ENCODE data around the gene CBY2. TPM values are rescaled to one million over a fixed set of nuclear protein-coding genes. Genes with fewer than 3 reads are reported as not detected.

The CBY2 gene
- total and polyA plus RNA-seq, 10 of the 15 experiments (the other 5 are each of a cell fraction or from before 2014, with no cell fraction given): 0.08 to 0.64 (median 0.23) TPM; not detected in 6

- intact Hi-C loops (cut with micrococcal nuclease; ENCODE audit: unreplicated experiment) (no loop called here), in situ Hi-C loops (cut with MboI) (no loop called here)
- Histone ChIP-seq H3K9ac (ENCODE audit: control insufficient read depth, insufficient read depth, low read length) (no peak overlapping the region), H3K36me3 (ENCODE audit: control insufficient read depth in 2 of 2, insufficient read depth in 2 of 2, low read length in 1 of 2) (peaks cover 0 to 6% of the 10 kb centered on the region in 2 experiments; a peak in 2 of 4 replicates), H3K79me2 (ENCODE audit: control insufficient read depth, insufficient read depth, low read length) (no peaks in the 10 kb centered on the region), H3K27ac (ENCODE audit: control insufficient read depth, insufficient read depth) (no peak overlapping the region), H3K4me1 (ENCODE audit: control insufficient read depth, insufficient read depth, low read length) (no peaks in the 10 kb centered on the region), H2AFZ (ENCODE audit: control insufficient read depth, low read depth, low read length) (no peak overlapping the region), H3K4me2 (ENCODE audit: control insufficient read depth, insufficient read depth) (no peak overlapping the region), H3K9me3 (replicated peaks; ENCODE audit: control insufficient read depth, insufficient read depth, low read length) (no peaks in the 10 kb centered on the region), H3K4me3 (no peak overlapping the region), H4K20me1 (ENCODE audit: control insufficient read depth, insufficient read depth) (no peaks in the 10 kb centered on the region), H3K27me3 (replicated peaks in 1 of 2; ENCODE audit: control insufficient read depth in 2 of 2, insufficient read depth in 2 of 2, low read length in 1 of 2) (no peaks in the 10 kb centered on the region)
- 14% methylated on average over 3 of the region's 3 CpGs for WGBS (ENCODE audit: insufficient coverage, insufficient replicate concordance, low lambda C conversion rate, missing lambda C conversion rate)
- FAIRE-seq (no peak), ATAC-seq (peak; percentile 66), DNase-seq (ENCODE audit: low read depth, low spot score) (no peak)
- ChIA-PET CTCF (interaction anchor here (1.0 to 2.3 kb wide), 5 partner anchors 9 to 58 kb away, joined by 4 to 25 read pairs (median 13); no protein-coding TSS in a partner anchor), SMC1A (ENCODE audit: uncharacterized antibody, unreplicated experiment) (interaction anchor here (0.5 to 2.5 kb wide), 4 partner anchors 29 to 59 kb away, joined by 3 to 19 read pairs (median 4); no protein-coding TSS in a partner anchor), RAD21 (ENCODE audit: unreplicated experiment) (interaction anchor here (0.7 to 1.0 kb wide), 2 partner anchors 54 to 58 kb away, joined by 3 read pairs; no protein-coding TSS in a partner anchor), POLR2A (no interaction called here)
- TF ChIP-seq SMAD1 (IDR thresholded peaks at IDR 0.05; ENCODE audit: low read depth, partially characterized antibody) (no peak), DPF2 (IDR thresholded peaks at IDR 0.05) (no peak), MYB (IDR thresholded peaks at IDR 0.05; ENCODE audit: borderline replicate concordance, low read depth, low read length) (no peak), IRF4 (IDR thresholded peaks at IDR 0.05; ENCODE audit: low read depth, low read length) (no peak), TCF3 (IDR thresholded peaks at IDR 0.05; ENCODE audit: borderline replicate concordance, insufficient read depth, low read depth, low read length) (no peak), ZBTB33 (IDR thresholded peaks at IDR 0.05) (no peak), EP300 (IDR thresholded peaks at IDR 0.05; ENCODE audit: borderline replicate concordance in 1 of 2, control insufficient read depth in 1 of 2, low read depth in 2 of 2, low read length in 2 of 2) (no peak), STAT3 (IDR thresholded peaks at IDR 0.05; ENCODE audit: low read depth, low read length) (no peak), ZNF592 (IDR thresholded peaks at IDR 0.05) (no peak), CREM (IDR thresholded peaks at IDR 0.05; ENCODE audit: low read depth) (no peak), MAX (IDR thresholded peaks at IDR 0.05; ENCODE audit: low read depth, low read length) (no peak), POLR2AphosphoS5 (IDR thresholded peaks at IDR 0.05; ENCODE audit: low read length) (no peak), PKNOX1 (IDR thresholded peaks at IDR 0.05) (no peak), GATAD2B (conservative IDR thresholded peaks at IDR 0.05; ENCODE audit: low read depth) (no peak)
- no TSS peak for BruUV-seq (replicated peaks)
Measured at GRCh38 chr13:45682494-45683008, 19.6 kb upstream of the CBY2 start.

Measured in GM12878 (cell line).